Activated CD8-positive, alpha-beta memory T cell treated with anti-CD3 and anti-CD28 coated beads, Interleukin-2, amount 50 U/mL, for 1 hour (primary cell): ENCODE measurements around the gene PIMREG.

Experiments used
- DNase-seq: peaks from one replicate; pipeline ENCODE4 v3.0.0-alpha.2; 2020; ENCODE audit errors: extremely low read depth

The PIMREG gene

DNA sequence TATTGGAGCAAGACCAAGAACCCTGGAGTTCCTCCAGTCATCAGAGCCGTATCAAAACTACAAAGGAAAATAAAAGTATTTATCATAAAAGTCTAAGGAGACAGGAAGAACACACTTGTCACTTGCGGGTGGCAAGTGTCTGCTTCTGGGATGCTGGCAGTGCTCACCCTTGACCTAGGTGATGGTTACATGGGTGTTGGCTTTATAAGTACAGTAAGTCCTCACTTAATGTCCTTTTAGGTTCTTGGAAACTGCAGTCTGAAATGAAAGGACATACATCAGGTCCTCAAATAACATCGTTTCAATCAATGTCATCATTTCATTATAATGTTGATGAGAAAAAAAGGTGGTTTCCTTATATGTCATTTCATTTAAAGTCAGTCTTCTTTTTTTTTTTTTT is 6.3 kb upstream of the PIMREG start:
- DNase-seq = no peak

DNA sequence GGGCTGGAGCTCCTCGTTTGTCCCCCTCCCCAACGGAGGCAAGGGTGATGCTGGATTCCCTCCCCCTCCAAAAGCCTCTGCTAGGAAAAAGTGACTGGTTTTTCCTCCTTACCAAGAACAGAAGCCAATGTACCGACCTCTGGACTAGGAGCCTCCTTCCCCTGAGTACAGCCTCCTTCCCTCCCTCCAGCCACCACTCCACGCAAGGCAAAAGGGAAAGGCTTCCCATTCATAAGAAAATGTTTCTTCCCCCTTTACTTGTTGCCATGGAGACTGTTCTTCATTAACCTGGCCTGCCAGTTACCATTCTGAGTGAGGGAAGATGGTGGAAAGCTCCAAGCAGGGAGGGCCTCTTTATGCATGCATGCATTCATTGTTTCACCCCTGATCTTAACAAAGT is 4.3 kb upstream of the PIMREG start:
- no peak for DNase-seq

DNA sequence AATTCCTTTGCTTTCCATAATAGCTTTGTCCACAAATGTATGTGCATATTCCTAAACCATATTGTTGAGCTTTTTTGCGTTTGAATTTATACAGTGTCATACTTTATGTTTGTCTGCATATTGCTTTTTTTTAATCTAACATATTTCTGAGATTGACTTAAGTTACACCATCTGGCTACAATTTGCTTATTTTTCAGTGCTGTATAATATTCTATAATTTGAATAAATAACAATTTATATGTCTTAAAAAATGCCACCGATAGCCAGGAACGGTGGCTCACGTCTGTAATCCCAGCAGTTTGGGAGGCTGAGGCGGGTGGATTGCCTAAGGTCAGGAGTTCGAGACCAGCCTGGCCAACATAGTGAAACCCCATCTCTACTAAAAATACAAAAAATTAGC is 1.5 kb upstream of the PIMREG start:
- DNase-seq = no peak

GRCh38 chr17:6444571-6445335 is 498 bp downstream of the PIMREG start:
- no peak for DNase-seq

DNA sequence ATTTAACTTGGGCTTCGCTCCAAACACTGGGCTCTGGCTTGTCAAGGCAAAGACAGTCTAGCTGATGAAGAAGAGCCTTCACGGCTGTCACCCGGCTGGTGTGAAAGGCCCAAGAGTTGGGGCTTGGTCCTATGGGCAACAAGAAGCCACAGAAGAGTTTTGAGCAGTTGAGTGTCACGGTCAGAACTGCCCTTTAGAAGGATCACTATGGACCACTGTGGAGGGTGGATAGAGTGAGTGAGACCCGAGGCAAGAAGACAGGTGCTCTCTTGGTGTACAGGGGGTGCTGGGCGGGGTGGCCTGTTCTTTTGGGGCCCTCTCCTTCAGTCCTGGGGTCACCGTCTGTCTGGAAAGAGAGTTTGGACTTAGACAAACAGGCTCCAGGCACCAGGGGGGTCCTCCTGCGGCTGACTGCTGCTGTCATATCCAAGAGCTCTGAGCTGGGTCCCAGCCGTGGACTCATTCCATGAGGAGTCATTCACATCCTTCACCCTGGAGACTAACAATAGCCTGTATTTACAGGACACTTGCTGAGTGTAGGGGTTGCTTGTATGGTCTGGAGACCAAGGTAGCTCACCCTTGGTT is 2.4 kb downstream of the PIMREG start:
- no peak for DNase-seq

- no peak for DNase-seq
These were observed 4.2 kb downstream of the PIMREG start for GRCh38 chr17:6448473-6448872.

- no peak for DNase-seq
These were observed 5.1 kb downstream of the PIMREG start for GRCh38 chr17:6449307-6449706.

GRCh38 chr17:6450926-6451832 is 6.9 kb downstream of the PIMREG start:
- DNase-seq = no peak

DNA sequence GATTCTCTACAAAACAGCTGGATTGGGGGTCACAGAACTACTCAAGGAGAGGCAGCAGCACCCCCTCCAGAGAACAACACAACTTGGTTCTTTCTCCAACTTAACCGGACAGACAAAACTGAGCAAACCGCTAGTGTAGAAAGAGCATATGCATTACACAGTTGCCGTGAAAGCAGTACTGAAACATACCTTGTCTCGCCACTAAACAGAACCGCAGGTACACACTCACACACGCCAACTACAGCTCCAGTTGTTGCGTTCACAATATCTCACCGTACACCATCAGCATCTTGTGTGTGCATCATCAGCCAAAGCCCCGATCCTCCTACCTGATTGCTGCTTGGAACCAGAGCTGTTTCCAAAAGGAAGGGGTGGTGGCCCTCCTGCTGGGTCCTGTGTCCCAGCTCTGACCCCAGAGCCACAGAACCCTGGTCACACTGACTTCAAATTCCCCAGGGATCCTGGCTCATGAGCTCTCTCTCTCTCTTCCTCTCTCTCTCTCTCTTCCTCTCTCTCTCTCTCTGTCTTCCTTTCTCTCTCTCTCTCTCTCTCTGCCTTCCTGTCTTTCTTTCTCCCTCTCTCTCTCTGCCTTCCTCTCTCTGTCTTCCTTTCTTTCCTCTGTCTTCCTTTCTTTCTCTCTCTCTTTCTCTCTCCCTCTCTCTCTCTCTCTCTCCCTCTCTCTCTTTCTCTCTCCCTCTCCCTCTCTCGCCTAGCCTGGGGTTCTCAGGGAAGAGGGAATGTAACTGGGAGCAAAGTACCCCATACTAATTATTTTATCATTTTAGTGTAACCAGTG is 8.4 kb downstream of the PIMREG start:
- no peak for DNase-seq

DNA sequence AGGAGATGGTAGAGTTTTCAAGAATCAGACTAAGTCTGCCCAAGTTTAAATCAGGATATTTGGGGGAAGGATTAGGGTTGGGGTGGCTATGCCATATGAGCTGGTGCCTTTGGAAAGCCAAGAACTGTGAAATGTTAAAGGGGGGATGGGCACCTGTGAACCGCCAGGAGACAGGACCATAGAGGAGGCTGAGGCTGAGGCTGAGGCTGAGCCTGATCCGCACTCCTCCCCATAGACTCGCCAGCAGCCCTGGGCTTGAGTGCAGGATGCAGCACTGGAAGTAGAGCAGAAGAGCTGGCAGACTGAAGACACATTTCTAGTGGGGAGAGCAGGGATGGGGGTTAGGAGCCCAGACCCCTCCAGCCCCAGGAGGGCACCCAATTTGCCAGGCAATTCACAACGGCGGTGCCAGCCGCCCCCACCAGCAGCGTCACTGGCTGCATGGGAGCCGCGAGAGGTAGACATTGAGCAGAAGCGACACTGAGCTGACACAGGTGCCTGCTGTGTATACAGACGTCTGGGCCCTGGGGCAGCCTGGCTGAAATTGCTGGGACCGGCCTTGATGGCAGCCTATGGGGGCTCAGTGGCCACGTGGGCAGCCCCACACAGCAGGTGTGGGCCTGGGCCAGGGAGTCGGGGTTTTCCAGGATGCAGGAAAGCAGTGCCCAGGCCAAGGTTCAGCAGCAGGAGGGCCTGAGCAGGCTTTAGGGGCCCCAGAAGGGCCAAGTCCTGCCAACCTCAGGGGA is 9.2 kb downstream of the PIMREG start:
- no peak for DNase-seq

GRCh38 chr17:6454495-6455320 is 10.5 kb downstream of the PIMREG start:
- no peak for DNase-seq

- DNase-seq = no peak
These were observed 11.1 kb downstream of the PIMREG start for GRCh38 chr17:6455321-6455705.

DNA sequence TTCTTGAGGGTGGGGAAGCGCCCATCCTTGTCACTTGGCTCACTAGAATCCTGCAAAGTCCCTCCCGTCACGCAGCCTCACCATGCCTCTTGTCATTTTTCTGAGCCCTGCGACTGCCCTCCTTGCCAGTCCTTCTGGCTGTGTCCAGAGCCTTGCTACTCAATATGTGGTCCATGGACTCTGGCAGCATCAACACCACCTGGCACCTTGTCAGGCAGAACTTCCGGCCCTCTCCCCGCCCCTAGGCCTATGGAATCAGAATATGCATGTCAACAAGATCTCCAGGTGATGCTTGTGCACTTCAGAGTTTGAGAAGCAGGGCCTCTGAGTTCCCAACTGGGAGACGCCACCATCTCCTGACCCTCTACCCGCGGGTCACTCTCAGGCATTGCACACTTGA is 12.1 kb downstream of the PIMREG start:
- DNase-seq = no peak

- DNase-seq = no peak
These were observed 12.8 kb downstream of the PIMREG start for GRCh38 chr17:6456914-6457687.

GRCh38 chr17:6457688-6458459 is 13.6 kb downstream of the PIMREG start:
- DNase-seq = no peak

DNA sequence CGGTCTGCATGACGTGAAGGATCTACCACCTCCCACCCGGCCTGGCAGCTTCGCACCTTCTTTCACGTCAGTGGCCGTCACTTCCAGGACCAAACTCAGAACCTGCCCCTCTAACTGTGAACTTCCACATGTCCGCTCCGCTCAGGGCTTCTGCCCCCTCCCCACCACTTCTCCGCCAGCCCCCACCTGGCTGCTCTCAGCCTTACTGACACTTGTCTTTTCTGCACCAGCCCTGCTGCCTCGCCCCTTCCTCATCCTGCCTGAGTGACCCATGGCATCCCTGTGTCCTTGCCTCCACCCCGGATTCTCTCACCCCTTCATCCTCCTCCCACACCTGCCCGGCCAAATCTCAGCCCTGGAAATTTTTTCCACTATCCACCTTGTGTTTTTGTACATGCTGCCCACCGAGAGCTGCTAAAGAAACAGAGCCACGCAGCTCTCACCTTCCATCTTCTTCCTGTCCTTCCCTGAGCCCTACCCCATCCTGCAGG is 14.2 kb downstream of the PIMREG start:
- DNase-seq = no peak

- no peak for DNase-seq
These were observed 16.4 kb downstream of the PIMREG start for GRCh38 chr17:6460531-6461161.

GRCh38 chr17:6461246-6461645 is 17.0 kb downstream of the PIMREG start:
- DNase-seq = no peak
